HEK293 (cell line): ENCODE measurements around the gene MYOZ3.

ENCODE experiments used
- ATF2 ChIP-seq: fragments of 450-650 bp; formaldehyde crosslinking; IDR thresholded peaks from 2 replicates; pipeline ENCODE4 v1.5.1; 2016; ENCODE audit warnings: missing biosample characterization, missing genetic modification characterization, low read depth
- GLIS2 ChIP-seq: fragments of 450-650 bp; formaldehyde crosslinking; IDR thresholded peaks from 2 replicates; pipeline ENCODE4 v1.5.1; 2016; ENCODE audit warnings: missing biosample characterization, missing genetic modification characterization
- HOXC10 ChIP-seq: sonication (generic); formaldehyde crosslinking; IDR thresholded peaks from 2 replicates; pipeline ENCODE4 v1.8.1; 2023; ENCODE audit warnings: mild to moderate bottlenecking, missing genetic modification reagents
- REPIN1 ChIP-seq: fragments of 450-650 bp; formaldehyde crosslinking; IDR thresholded peaks from 2 replicates; pipeline ENCODE4 v1.5.1; 2017; ENCODE audit warnings: missing biosample characterization, missing genetic modification characterization, low read depth
- WT1 ChIP-seq: fragments of 450-650 bp; formaldehyde crosslinking; IDR thresholded peaks from 2 replicates; pipeline ENCODE4 v1.5.1; 2016; ENCODE audit warnings: missing biosample characterization, missing genetic modification characterization
- YY1 ChIP-seq: fragments of 450-650 bp; formaldehyde crosslinking; IDR thresholded peaks from 2 replicates; pipeline ENCODE4 v1.5.1; 2018; ENCODE audit warnings: missing biosample characterization, missing genetic modification characterization
- ZFP41 ChIP-seq: fragments of 450-650 bp; formaldehyde crosslinking; IDR thresholded peaks from 2 replicates; pipeline ENCODE4 v1.5.1; 2016; ENCODE audit warnings: missing biosample characterization, missing genetic modification characterization, borderline replicate concordance
- ZNF184 ChIP-seq: fragments of 450-650 bp; IDR thresholded peaks from 2 replicates; pipeline ENCODE4 v1.5.1; 2018; ENCODE audit warnings: missing biosample characterization, mild to moderate bottlenecking, missing genetic modification characterization
- ZNF223 ChIP-seq: fragments of 450-650 bp; formaldehyde crosslinking; IDR thresholded peaks from 2 replicates; pipeline ENCODE4 v1.5.1; 2016; ENCODE audit warnings: missing biosample characterization, missing genetic modification characterization
- ZNF239 ChIP-seq: fragments of 450-650 bp; formaldehyde crosslinking; IDR thresholded peaks from 2 replicates; pipeline ENCODE4 v1.5.1; 2016; ENCODE audit warnings: missing biosample characterization, missing genetic modification characterization
- ZNF248 ChIP-seq: fragments of 450-650 bp; formaldehyde crosslinking; IDR thresholded peaks from 2 replicates; pipeline ENCODE4 v1.5.1; 2017; ENCODE audit warnings: missing biosample characterization, missing genetic modification characterization
- ZNF280D ChIP-seq: fragments of 450-650 bp; formaldehyde crosslinking; IDR thresholded peaks from 2 replicates; pipeline ENCODE4 v1.5.1; 2016; ENCODE audit warnings: missing biosample characterization, missing genetic modification characterization
- ZNF37A ChIP-seq: fragments of 450-650 bp; IDR thresholded peaks from 2 replicates; pipeline ENCODE4 v1.5.1; 2018; ENCODE audit warnings: missing biosample characterization, missing genetic modification characterization
- ZNF544 ChIP-seq: fragments of 450-650 bp; formaldehyde crosslinking; IDR thresholded peaks from 2 replicates; pipeline ENCODE4 v1.5.0; 2017; ENCODE audit warnings: missing biosample characterization, missing genetic modification characterization
- ZNF621 ChIP-seq: fragments of 450-650 bp; formaldehyde crosslinking; IDR thresholded peaks from 2 replicates; pipeline ENCODE4 v1.5.1; 2017; ENCODE audit warnings: missing biosample characterization, missing genetic modification characterization
- ZNF768 ChIP-seq: fragments of 450-650 bp; formaldehyde crosslinking; IDR thresholded peaks from 2 replicates; pipeline ENCODE4 v1.5.1; 2018; ENCODE audit warnings: missing biosample characterization, mild to moderate bottlenecking, missing genetic modification characterization
- ZNF785 ChIP-seq: fragments of 450-650 bp; formaldehyde crosslinking; IDR thresholded peaks from 2 replicates; pipeline ENCODE4 v1.5.1; 2016; ENCODE audit warnings: missing biosample characterization, missing genetic modification characterization
- TF ChIP-seq, protein P1 (sequence below): fragments of 450-650 bp; formaldehyde crosslinking; IDR thresholded peaks from 2 replicates; pipeline ENCODE4 v1.5.1; 2017; ENCODE audit warnings: missing biosample characterization, missing genetic modification characterization
- TF ChIP-seq, protein P2 (sequence below): fragments of 450-650 bp; formaldehyde crosslinking; IDR thresholded peaks from 2 replicates; pipeline ENCODE4 v1.5.1; 2017; ENCODE audit warnings: missing biosample characterization, mild to moderate bottlenecking, missing genetic modification characterization, moderate library complexity
- TF ChIP-seq, protein P3 (sequence below): fragments of 450-650 bp; formaldehyde crosslinking; IDR thresholded peaks from 2 replicates; pipeline ENCODE4 v1.5.1; 2017; ENCODE audit warnings: missing biosample characterization, missing genetic modification characterization
- TF ChIP-seq, protein P4 (sequence below): fragments of 450-650 bp; formaldehyde crosslinking; IDR thresholded peaks from 2 replicates; pipeline ENCODE4 v1.5.1; 2017; ENCODE audit warnings: missing biosample characterization, missing genetic modification characterization
- TF ChIP-seq, protein P5 (sequence below): fragments of 450-650 bp; formaldehyde crosslinking; IDR thresholded peaks from 2 replicates; pipeline ENCODE4 v1.5.0; 2017; ENCODE audit warnings: missing biosample characterization, missing genetic modification characterization, borderline replicate concordance

Gene MYOZ3

DNA sequence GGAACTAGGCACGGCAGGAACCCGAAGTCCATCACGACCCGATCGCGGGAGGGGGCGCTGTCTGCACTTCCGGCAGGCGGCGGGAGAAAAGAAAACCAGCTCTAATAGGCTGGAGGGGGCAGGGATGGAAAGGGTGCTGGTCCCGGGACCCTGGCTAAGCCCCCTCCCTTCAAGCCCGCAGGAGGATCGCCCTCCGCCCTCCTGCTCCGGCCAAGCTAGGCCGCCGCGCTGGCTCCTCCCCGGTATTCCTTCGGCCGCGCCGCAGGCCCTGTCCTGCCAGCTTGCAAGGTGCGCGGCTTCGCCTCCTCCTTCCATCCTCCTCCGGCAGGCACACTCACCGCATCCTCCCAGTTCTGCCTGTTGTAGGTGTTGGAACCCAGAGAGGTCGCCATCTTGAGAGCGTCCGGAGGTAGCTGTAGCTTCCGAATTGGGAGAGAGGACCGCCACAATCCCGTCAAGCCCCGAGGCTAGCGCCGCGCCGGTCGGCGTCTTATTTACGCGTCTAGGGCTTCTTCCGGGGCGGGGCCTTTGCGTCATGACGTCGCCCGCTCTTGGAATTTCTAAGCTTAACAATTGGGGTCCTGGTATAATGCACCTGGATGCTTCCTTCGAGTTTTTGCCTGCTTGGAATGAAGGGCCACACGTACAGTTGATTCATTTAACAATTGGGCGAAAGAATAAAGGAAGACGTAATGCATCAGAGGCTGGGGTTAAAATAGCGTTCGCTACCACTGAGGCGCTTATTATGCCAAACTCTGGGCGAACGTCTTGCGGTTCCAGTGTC lies 39.7 kb downstream of the MYOZ3 start, which contains the start of gene RBM22 (continued):
- TF ChIP-seq ATF2 (tag by site-specific recombination) = peak; percentile 76
- TF ChIP-seq ZNF280D (tag by site-specific recombination) = 0 out of 2 replicates have a peak, but pooled peaks have one; percentile 2
- no peak for TF ChIP-seq ZNF544 (tag by site-specific recombination)
- no peak for TF ChIP-seq ZNF184 (tag by site-specific recombination)
- TF ChIP-seq ZNF223 (tag by site-specific recombination) = 0 out of 2 replicates have a peak, but pooled peaks have one; percentile 15
- TF ChIP-seq, protein P1, sequence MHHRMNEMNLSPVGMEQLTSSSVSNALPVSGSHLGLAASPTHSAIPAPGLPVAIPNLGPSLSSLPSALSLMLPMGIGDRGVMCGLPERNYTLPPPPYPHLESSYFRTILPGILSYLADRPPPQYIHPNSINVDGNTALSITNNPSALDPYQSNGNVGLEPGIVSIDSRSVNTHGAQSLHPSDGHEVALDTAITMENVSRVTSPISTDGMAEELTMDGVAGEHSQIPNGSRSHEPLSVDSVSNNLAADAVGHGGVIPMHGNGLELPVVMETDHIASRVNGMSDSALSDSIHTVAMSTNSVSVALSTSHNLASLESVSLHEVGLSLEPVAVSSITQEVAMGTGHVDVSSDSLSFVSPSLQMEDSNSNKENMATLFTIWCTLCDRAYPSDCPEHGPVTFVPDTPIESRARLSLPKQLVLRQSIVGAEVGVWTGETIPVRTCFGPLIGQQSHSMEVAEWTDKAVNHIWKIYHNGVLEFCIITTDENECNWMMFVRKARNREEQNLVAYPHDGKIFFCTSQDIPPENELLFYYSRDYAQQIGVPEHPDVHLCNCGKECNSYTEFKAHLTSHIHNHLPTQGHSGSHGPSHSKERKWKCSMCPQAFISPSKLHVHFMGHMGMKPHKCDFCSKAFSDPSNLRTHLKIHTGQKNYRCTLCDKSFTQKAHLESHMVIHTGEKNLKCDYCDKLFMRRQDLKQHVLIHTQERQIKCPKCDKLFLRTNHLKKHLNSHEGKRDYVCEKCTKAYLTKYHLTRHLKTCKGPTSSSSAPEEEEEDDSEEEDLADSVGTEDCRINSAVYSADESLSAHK (tag by site-specific recombination) = 0 out of 2 replicates have a peak, but pooled peaks have one; percentile 23
- TF ChIP-seq ZFP41 = no peak
- TF ChIP-seq, protein P2, sequence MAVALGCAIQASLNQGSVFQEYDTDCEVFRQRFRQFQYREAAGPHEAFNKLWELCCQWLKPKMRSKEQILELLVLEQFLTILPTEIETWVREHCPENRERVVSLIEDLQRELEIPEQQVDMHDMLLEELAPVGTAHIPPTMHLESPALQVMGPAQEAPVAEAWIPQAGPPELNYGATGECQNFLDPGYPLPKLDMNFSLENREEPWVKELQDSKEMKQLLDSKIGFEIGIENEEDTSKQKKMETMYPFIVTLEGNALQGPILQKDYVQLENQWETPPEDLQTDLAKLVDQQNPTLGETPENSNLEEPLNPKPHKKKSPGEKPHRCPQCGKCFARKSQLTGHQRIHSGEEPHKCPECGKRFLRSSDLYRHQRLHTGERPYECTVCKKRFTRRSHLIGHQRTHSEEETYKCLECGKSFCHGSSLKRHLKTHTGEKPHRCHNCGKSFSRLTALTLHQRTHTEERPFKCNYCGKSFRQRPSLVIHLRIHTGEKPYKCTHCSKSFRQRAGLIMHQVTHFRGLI (tag by site-specific recombination) = 0 out of 2 replicates have a peak, but pooled peaks have one; percentile 35
- TF ChIP-seq, protein P3, sequence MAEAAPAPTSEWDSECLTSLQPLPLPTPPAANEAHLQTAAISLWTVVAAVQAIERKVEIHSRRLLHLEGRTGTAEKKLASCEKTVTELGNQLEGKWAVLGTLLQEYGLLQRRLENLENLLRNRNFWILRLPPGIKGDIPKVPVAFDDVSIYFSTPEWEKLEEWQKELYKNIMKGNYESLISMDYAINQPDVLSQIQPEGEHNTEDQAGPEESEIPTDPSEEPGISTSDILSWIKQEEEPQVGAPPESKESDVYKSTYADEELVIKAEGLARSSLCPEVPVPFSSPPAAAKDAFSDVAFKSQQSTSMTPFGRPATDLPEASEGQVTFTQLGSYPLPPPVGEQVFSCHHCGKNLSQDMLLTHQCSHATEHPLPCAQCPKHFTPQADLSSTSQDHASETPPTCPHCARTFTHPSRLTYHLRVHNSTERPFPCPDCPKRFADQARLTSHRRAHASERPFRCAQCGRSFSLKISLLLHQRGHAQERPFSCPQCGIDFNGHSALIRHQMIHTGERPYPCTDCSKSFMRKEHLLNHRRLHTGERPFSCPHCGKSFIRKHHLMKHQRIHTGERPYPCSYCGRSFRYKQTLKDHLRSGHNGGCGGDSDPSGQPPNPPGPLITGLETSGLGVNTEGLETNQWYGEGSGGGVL (tag by site-specific recombination) = peak; percentile 75
- TF ChIP-seq, protein P4, sequence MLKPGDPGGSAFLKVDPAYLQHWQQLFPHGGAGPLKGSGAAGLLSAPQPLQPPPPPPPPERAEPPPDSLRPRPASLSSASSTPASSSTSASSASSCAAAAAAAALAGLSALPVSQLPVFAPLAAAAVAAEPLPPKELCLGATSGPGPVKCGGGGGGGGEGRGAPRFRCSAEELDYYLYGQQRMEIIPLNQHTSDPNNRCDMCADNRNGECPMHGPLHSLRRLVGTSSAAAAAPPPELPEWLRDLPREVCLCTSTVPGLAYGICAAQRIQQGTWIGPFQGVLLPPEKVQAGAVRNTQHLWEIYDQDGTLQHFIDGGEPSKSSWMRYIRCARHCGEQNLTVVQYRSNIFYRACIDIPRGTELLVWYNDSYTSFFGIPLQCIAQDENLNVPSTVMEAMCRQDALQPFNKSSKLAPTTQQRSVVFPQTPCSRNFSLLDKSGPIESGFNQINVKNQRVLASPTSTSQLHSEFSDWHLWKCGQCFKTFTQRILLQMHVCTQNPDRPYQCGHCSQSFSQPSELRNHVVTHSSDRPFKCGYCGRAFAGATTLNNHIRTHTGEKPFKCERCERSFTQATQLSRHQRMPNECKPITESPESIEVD (tag by site-specific recombination) = no peak
- TF ChIP-seq GLIS2 (tag by site-specific recombination) = no peak
- peak; percentile 58; the same call in 1 of the 2 replicates for TF ChIP-seq REPIN1 (tag by site-specific recombination)
- no peak for TF ChIP-seq HOXC10 (CRISPR knock-in tag)
- TF ChIP-seq ZNF239 (tag by site-specific recombination) = no peak
- TF ChIP-seq ZNF768 (tag by site-specific recombination) = no peak
- no peak for TF ChIP-seq ZNF621 (tag by site-specific recombination)
- TF ChIP-seq WT1 (tag by site-specific recombination) = no peak; the same call in 1 of the 2 replicates
- peak; percentile 93 for TF ChIP-seq YY1
- TF ChIP-seq ZNF248 (tag by site-specific recombination) = no peak
- TF ChIP-seq ZNF785 = no peak
- TF ChIP-seq, protein P5, sequence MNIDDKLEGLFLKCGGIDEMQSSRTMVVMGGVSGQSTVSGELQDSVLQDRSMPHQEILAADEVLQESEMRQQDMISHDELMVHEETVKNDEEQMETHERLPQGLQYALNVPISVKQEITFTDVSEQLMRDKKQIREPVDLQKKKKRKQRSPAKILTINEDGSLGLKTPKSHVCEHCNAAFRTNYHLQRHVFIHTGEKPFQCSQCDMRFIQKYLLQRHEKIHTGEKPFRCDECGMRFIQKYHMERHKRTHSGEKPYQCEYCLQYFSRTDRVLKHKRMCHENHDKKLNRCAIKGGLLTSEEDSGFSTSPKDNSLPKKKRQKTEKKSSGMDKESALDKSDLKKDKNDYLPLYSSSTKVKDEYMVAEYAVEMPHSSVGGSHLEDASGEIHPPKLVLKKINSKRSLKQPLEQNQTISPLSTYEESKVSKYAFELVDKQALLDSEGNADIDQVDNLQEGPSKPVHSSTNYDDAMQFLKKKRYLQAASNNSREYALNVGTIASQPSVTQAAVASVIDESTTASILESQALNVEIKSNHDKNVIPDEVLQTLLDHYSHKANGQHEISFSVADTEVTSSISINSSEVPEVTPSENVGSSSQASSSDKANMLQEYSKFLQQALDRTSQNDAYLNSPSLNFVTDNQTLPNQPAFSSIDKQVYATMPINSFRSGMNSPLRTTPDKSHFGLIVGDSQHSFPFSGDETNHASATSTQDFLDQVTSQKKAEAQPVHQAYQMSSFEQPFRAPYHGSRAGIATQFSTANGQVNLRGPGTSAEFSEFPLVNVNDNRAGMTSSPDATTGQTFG (tag by site-specific recombination) = no peak
- TF ChIP-seq ZNF37A (tag by site-specific recombination) = no peak
